ENCODE measurements around the gene LZTS2.
"Not testable (repeated sequence)": the region's sequence is repeated elsewhere in the genome, so short reads cannot be mapped to it uniquely, and the experiment has no call there.

LZTS2 gene

GRCh38 chr10:100999742-101000126 lies at the start of gene LZTS2:
Gene LZTS2, plus strand, starts transcription at chr10:100999808. Its CDS starts 2,731 bp downstream, at chr10:101002539.
- no peak for DNase-seq

- DNase-seq, result no peak
Measured at GRCh38 chr10:100960251-100960650, 39.4 kb upstream of the LZTS2 start.

GRCh38 chr10:100962351-100963080 lies 37.1 kb upstream of the LZTS2 start:
- no peak for DNase-seq

GRCh38 chr10:100963826-100964225 lies 35.8 kb upstream of the LZTS2 start:
- DNase-seq, result no peak

- no peak for DNase-seq
Measured at GRCh38 chr10:100965820-100966219, 33.8 kb upstream of the LZTS2 start.

- DNase-seq, result no peak
Measured at GRCh38 chr10:100966887-100967286, 32.7 kb upstream of the LZTS2 start.

- no peak for DNase-seq
Measured at GRCh38 chr10:100967332-100967731, 32.3 kb upstream of the LZTS2 start.

- DNase-seq, result no peak
Measured at GRCh38 chr10:100968062-100968736, 31.4 kb upstream of the LZTS2 start.

- DNase-seq, result no peak
Measured at GRCh38 chr10:100968863-100969186, 30.8 kb upstream of the LZTS2 start.

GRCh38 chr10:100969187-100970075 lies 30.2 kb upstream of the LZTS2 start, which contains the start of gene SEMA4G:
Gene SEMA4G, plus strand, starts transcription at chr10:100969504. Its CDS starts 3,409 bp downstream, at chr10:100972913.
- peak; percentile 26 for DNase-seq

- DNase-seq, result no peak
Measured at GRCh38 chr10:100970076-100970913, 29.3 kb upstream of the LZTS2 start.

GRCh38 chr10:100970914-100971811 lies 28.4 kb upstream of the LZTS2 start:
- DNase-seq, result no peak

- no peak for DNase-seq
Measured at GRCh38 chr10:100972115-100972903, 27.3 kb upstream of the LZTS2 start.

- DNase-seq, result no peak
Measured at GRCh38 chr10:100972904-100973535, 26.6 kb upstream of the LZTS2 start.

- DNase-seq, result not testable (repeated sequence)
Measured at GRCh38 chr10:100975397-100975796, 24.2 kb upstream of the LZTS2 start.

- DNase-seq, result no peak
Measured at GRCh38 chr10:100976906-100977305, 22.7 kb upstream of the LZTS2 start.

- no peak for DNase-seq
Measured at GRCh38 chr10:100977436-100977835, 22.2 kb upstream of the LZTS2 start.

GRCh38 chr10:100978121-100978900 lies 21.3 kb upstream of the LZTS2 start:
- no peak for DNase-seq

- no peak for DNase-seq
Measured at GRCh38 chr10:100978901-100979195, 20.8 kb upstream of the LZTS2 start.

All from EL (cell line).